GM21786 (cell line): ENCODE results near the gene PLXNB2.

Experiments
- ATAC-seq: cut with Tn5 transposase; IDR thresholded peaks from one replicate; pipeline ENCODE4 v1.9.1; 2021; ENCODE audit not compliant: unreplicated experiment

The PLXNB2 gene

DNA sequence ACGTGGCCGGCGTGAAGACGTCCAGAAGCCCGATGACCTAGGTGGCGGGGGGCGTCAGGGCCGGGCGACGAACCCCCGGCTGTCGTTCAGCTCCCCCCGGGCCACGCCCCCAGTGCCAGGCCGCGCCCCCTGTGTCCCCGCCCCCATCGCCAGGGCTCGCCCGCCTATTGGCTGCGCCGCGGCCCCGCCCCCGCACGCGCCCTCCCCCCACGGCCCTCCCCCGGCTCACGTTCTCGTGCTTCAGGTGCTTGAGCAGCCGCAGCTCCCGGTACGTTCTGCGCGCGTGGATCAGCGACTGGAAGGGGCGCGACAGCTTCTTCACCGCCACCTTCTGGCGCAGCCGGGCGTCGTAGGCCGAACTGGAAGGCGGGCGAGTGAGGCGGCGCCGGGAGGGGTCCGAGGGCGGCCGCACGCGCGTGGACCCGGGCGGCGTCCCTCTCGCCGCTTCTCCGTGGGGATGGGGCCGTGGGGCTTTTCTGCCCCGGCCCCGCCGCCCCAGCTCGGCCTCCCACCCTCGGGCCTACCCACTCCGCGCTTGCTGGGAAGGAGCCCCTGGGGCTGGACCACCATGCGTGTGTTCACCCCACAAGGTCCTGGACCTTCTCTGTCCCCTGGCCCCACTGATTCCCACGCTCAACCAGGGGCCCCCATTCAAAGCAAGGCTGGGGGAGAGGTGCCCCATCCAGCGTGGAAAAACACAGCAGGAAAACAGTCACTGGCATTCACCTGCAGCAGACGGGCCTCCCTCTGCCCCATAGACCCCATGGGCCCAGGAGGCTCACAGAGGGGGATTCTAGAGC, 39.7 kb downstream of the PLXNB2 start:
- ATAC-seq, result no peak

- ATAC-seq, result no peak
Observed at GRCh38 chr22:50266994-50267393, 40.5 kb downstream of the PLXNB2 start.

GRCh38 chr22:50264946-50265669, 42.3 kb downstream of the PLXNB2 start:
- no peak for ATAC-seq

DNA sequence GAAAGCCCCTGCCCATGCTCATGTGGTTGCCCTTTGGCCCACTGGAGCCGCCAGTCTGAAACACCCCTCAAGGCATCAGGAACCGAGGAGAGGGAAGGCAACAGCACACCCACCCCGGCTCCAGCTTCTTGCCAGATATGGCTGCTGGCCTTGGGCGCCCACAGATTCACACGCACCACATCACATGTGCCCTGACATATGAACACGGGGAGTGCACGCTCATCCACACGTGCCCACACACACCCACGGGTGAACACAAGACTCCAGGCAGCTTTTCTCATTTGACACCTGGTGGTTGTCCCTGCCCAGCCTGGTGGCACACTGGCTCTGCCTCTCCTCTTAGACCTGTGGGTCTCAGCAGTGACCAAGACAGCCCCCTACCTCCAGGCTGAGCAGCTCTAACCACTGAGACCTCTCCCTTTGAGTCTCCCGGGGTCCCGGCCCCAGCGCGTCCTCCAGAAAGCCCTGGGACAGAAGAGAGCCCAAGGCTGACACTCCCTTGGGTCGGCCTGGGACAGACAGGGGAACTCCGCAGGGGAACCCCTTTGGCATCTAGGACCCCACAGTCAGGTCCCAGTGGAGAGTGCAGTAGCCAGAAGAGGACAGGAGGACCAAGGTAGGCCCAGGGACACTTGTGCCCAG, 43.2 kb downstream of the PLXNB2 start:
- no peak for ATAC-seq

DNA sequence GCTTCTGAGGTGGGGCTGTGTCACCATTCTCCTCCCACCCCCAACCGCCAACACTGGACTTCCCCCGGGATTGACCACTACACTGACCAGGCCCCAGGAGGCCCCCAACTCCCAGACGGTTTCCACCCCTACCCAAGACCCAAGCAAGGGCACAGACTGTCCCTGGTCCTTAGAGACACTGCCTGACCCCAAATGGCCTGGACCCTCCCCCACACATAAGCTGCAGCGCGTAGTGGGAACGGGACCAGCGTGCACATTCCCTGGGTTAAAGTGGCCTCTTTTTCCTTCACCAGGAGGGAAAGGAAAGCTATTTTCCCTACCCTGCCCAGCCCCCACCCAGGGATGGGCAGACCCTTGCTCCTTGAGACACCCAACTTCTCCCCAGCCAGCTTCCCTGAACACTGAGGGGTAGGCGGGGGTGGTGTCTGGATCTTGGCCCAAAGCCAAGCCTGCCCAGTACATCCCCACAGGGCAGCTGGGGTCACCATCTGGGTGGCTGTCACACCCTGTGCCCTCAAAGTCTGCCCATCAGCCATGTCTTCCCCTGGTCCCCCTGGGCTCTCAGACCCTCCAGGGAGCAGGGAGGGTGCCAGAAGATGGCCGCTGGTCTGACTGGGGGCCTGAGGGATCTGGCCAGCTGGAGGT, 44.4 kb downstream of the PLXNB2 start:
- ATAC-seq, result no peak

GRCh38 chr22:50262460-50262911, 45.0 kb downstream of the PLXNB2 start:
- ATAC-seq, result no peak

- no peak for ATAC-seq
Observed at GRCh38 chr22:50261615-50262459, 45.6 kb downstream of the PLXNB2 start, which contains the start of gene MAPK12. Gene MAPK12, minus strand, starts transcription at chr22:50261683. Its CDS starts 174 bp downstream, at chr22:50261509.

DNA sequence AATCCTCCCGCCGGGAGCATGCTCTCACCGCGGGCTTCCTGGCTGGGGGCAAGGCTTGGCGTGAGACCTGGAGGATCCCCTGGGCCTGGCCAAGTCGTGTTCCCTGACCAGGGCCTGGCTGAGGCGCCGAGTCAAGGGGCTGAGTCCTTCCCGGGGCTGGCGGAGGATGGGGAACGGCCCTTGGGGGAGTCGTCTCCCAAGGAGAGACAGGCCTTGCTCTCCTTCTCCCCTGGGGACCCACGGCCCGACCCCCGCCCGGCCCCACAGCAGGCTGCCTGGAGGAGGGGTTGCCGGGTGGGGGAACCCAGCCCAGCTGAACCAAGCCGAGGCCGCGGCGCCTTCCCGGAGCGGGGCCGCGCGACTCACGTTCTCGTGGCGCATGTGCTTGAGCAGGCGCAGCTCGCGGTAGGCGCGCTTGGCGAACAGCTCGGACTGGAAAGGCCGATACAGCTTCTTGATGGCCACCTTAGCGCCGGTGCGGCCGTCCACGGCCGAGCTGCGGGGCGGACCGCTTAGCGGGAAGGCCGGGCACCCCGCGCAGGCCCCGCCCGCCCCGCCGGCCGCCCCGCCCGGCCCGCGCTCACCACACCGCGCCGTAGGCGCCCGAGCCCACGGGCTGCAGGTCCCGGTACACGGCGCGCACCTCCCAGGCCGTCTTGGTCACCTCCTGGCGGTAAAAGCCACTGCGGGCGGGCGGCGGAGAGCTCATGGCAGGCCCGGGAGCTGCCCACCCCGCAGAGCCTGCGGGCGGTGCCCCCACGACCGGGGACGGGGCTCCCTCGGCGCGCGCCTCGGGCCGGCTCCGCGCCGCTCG, 46.4 kb downstream of the PLXNB2 start:
- ATAC-seq, result no peak

DNA sequence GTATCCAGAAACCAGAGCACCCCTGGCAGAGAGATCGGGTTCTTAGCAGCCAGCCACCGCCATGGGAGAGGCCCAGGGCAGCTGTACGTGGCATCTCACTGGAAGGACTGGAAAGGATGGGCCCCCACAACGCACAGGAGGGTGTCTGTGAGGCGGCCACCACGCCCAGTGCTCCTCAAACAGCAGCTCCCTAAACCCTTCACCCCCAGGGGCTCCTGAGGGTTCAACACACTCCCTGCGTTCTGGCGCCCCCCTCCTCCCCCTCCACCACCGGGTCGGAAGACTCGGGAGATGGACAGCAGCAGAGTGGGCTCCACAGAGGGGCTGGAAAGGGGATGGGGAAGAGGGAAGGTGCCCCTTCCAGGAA, 47.0 kb downstream of the PLXNB2 start:
- ATAC-seq, result no peak

DNA sequence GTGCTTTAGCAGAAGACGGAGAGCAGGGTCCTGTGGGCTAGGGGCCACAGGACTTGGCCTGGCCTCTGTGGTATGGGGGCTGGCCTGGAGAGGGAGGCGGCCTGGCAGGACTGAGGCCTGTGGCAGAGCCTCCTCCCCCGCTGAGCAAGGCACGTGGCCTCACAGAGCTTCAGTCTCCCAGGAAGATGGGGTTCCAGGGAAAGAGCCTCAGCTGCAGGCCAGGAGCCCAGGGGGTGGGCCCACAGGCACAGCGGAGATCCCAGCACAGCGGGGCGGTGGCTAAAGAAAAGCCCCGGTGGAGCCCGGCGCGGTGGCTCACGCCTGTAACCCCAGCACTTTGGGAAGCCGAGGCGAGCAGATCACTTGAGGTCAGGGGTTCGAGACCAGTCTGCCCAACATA, 48.1 kb downstream of the PLXNB2 start:
- no peak for ATAC-seq

GRCh38 chr22:50258361-50259292, 48.8 kb downstream of the PLXNB2 start:
- ATAC-seq, result no peak

DNA sequence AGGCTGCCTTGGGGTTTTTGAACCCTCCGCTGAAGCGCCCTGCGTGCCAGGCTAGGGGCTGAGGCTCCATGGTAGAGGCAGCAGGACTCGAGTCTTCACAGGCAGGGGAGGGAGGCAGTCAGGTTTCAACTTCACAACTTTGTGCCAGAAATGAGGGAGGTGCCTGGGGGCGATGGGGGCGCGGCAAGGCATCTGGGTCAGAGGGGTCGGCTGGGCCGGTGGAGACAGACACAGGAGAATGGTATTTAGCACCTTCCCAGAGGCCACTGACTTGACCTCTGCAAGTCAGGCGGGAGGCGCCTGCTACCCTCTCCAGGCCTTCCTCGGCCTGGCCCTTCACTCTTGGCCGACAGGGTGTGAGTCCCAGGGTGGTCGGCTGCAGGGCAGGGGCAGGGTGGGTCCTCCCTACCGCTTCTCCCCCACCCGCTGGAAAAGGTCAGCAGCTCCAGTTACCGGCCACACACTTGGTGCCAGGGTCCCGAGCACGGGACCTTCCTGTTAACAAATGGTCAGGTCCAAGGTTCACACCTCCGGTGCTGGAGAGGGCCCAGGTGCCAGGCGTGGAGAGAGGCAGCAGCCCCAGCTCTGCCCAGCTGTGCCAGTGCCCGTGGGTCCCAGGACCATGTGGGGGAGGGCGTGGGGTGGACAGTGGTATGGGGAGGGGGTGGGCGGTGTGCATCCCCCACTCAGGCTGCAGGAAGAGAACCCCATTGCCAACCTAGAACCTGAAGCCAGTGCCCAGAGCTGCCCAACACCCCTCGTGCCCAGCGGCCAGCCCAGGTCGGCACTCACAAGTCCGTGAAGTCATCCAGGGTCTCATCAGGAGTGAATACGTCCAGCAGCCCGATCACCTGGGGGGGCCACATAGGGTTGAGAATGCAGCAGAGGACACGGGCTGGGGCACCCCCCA, 49.7 kb downstream of the PLXNB2 start:
- no peak for ATAC-seq

DNA sequence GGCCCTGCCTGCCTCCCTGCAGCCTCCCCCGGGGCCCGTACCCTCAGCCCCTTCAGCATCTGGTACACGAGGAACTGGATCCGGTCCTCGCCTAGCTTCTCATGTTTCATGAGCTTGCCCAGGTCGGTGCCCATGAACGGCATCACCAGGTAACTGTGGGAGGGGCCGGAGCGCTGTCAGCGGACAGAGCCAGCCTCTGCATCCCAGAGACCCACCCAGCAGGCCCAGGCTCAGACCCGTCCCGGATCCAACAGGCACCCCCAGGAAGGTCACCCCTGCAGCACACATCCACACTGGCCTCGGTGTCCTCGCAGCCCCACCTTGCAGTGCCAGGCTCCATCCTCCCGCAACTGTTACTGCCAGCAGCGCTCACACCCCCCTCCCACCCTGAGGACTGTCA, 50.4 kb downstream of the PLXNB2 start:
- ATAC-seq, result no peak

DNA sequence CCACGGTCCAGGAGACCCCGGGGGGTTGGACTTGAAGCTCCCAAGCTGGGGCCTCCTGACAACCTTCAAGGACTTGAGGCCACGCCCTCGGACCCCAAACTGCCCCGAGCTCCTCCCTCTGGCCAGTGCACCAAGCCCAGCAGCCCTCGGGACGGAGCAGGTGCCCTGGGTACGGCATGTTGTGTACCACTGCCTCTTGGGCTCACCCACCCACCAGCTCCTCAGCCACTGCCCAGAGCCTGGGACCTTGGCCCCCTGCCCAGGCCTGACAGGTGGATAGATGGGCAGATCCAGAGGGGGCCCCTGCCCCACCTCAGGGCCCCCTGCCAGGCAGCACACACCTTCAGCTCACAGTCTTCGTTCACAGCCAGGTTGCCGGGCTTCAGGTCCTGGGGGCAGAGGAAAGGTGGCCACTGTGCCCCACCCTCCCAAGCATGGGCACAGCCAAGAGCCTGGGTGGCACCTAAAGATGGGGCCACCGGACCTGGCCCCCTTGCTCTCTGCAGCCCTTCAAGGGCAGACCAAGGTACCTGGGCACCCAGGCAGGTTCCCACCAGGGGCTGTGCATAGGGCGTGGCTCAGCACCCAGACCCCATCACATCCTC, 51.1 kb downstream of the PLXNB2 start:
- no peak for ATAC-seq

- no peak for ATAC-seq
Observed at GRCh38 chr22:50255607-50256006, 51.8 kb downstream of the PLXNB2 start.

GRCh38 chr22:50255099-50255498, 52.3 kb downstream of the PLXNB2 start:
- no peak for ATAC-seq

GRCh38 chr22:50253941-50254340, 53.5 kb downstream of the PLXNB2 start:
- ATAC-seq, result no peak
